HG03066 (cell line): ENCODE data around the gene SLC26A11.
A peak's percentile ranks its signal among the peaks of the same experiment; 100 is the strongest.
"Not testable (repeated sequence)": the region's sequence is repeated elsewhere in the genome, so short reads cannot be mapped to it uniquely, and the experiment has no call there.

Experiments used
- ATAC-seq: cut with Tn5 transposase; IDR thresholded peaks from one replicate; pipeline ENCODE4 v1.9.1; 2021; ENCODE audit warnings: low read depth; ENCODE audit not compliant: unreplicated experiment

SLC26A11 gene

DNA sequence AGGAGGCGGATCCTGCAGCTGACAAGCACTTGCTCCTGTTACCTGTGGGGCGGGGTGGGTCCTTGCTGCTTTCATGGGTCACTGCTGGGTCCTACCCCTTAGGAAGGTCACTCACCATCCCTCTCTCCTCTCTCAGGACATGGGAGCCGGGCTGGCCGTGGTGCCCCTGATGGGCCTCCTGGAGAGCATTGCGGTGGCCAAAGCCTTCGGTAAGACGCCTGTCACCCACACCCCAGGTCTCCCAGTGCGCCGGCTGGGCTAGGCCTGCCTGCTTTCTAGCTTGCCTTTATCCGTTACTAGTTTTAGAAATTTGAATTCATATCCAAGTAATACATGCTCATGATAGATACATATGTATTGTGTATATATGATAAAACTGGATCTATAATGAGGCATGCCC, 17.2 kb downstream of the SLC26A11 start:
- no peak for ATAC-seq

DNA sequence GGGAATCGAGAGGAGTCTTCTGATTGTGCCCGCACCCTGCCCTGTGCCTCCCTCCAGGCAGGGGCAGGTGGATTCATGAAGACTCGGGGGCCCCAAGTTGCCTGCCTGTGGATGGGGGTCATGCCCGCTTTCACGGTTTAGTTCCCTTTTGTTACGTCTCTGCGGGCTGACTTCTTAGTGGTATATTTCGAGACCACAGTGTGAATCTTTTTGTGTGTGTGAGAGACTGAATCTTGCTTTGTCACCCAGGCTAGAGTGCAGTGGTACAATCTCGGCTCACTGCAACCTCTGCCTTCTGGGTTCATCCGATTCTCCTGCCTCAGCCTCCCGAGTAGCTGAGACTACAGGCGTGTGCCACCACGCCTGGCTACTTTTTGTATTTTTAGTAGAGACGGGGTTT, 22.3 kb downstream of the SLC26A11 start:
- ATAC-seq: no peak

DNA sequence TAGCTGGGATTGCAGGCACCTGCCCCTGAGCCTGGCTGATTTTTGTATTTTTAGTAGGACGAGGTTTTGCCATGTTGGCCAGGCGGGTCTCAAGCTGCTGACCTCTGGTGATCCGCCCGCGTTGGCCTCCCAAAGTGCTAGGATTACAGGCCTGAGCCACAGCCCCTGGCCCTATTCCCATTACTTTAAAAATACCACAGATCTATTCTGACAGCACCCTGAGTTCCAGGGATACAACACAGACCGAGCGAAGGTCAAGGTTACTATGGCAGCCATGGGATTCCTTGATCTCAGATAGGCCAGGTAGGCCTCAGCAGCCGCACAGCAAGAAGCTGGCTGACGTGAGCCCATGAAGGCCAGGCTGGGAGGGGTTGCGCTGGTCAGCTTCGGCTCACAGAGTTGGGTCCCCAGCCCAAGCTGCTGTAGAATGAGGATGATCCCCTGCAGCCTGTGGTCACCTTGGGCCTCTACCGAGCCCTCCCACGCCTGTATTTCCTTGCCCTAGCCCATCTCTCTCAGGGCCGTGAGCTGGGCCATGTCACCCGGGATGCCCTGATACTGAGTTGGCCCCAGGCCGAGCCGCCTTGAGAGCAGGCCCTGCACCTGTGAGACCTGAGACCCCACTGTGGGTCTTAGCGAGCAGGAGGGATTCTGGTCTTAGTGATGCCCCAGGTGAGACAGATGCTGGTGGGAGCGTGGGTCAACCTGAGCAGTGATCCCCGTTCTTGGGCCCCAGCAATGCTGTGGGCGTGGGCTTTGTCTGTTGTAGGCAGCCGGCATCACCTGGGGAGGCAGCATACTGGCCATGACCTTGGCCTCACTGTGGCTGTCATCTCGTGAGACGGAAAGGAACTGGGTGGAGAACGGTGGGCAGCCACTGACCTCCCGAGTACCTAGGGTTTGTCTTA, 23.6 kb downstream of the SLC26A11 start:
- no peak for ATAC-seq

DNA sequence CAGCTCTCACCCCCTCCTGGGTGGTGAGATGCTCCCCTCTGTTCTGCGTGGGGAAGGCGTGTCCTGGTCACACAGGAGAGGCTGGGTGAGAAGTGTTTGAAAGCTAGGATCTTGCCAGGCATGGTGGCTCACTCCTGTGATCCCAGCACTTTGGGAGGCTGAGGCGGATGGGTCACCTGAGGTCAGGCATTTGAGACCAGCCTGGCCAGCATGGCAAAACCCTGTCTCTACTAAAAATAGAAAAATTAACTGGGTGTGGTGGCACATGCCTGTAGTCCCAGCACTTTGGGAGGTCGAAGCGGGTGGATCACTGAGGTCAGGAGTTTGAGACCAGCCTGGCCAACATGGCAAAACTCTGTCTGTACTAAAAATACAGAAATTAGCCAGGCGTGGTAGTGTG, 24.2 kb downstream of the SLC26A11 start:
- not testable (repeated sequence) for ATAC-seq

DNA sequence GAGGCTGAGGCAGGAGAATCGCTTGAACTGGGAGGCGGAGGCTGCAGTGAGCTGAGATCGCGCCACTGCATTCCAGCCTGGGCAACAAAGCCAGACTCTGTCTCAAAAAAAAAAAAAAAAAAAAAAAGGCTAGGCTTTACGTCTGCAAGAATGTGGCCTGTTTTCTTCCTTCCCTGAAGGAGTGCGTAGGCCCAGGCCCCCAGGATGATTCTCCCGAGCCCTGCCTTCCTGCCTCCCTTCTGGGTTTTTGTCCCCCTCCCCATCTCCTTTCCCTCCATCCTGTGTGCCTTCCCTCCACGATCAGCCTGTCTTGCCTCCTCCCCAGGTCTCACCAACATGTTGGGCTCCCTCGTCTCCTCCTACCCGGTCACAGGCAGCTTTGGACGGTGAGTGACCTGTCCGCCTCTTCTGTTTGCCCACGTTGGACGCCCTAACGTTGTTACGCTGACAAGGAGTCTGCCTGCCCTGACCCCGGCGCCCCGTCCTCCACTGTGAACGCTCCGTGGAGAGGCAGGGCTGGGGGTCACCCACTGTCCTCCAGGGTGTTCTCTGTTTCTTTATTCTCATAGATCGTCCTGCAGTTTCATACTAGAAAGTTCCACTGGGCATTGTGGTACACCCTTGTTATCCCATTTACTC, 24.8 kb downstream of the SLC26A11 start:
- no peak for ATAC-seq

DNA sequence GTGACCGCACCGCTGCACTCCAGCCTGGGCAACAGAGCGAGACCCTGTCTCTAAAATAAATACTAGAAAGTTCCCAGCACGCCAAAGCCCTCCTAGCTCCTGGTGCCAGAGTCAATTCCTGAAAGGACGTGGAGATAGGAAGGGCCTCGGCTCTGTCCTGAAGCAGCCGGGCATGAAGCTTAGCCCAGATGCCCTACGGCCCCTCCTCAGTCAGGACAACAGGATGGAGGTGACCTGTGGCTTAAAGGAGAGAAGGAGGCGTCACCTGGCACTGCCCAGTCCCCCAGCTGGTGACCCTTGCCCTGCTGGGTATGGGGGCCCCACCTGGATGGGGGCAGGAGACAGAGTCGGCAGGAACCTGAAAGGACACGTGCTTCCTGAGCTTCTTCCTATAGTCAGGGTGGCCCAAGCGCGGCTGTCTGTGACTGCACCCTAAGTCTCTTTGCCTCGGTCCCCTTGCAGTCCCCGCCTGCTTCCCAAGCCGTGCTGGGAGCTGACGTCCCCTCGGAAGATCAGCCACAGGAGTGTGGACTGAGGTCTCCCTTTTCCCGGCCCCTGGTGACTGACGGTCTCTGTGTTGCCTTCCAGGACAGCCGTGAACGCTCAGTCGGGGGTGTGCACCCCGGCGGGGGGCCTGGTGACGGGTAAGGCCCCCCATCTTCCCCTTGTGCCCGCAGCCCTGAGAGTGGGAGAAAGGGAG, 25.5 kb downstream of the SLC26A11 start:
- ATAC-seq: no peak

DNA sequence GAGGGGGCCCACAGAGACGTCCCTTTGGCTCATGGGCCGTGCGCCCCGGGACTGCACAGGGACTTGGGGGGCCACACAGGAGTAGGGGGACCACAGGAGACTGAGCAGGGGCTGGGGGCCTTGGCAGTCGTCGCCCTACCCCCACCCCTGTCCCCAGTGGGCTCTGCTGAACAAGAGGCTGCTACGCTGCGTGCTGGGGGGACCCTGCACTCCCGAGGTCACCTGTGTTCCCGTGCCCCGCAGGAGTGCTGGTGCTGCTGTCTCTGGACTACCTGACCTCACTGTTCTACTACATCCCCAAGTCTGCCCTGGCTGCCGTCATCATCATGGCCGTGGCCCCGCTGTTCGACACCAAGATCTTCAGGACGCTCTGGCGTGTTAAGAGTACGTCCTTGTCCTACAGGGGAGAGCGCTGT, 26.0 kb downstream of the SLC26A11 start:
- no peak for ATAC-seq

DNA sequence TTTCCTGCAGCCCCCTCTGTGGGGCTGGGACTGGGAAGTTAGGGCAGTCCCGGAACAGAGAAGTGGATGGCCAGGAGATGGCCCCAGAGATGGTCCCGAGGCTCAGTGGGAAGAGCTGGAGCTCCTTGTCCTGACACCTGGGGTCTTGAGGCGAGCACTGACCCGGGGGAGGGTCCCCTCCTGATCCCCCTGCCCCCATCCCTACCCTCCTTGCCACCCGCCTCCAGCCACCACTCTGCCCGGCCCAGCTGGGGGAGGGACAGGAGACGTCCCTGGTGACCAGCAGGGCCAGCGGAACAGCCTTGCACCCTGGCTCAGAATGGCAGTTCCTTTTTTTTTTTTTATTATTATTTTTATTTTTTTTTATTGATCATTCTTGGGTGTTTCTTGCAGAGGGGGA, 26.5 kb downstream of the SLC26A11 start:
- no peak for ATAC-seq

DNA sequence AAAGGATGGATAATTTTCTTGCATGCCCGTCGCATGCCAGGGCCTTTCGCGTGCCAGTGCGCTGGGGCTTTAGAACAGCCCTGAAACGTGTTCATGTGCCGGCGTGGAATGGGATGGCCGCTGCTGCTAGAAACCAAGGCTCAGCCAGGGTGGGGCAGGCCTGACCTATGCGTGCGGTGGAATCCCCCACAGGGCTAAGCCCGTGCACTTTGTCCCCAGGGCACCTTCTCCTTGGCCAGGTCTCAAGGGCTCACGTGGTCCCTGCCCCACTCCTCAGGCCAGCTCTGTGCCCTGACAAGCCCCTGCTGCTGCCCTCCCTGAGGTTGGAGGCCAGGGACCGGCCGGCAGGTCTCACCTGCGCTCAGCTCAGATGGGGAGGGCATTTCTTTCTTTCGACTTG, 27.3 kb downstream of the SLC26A11 start:
- ATAC-seq: no peak

DNA sequence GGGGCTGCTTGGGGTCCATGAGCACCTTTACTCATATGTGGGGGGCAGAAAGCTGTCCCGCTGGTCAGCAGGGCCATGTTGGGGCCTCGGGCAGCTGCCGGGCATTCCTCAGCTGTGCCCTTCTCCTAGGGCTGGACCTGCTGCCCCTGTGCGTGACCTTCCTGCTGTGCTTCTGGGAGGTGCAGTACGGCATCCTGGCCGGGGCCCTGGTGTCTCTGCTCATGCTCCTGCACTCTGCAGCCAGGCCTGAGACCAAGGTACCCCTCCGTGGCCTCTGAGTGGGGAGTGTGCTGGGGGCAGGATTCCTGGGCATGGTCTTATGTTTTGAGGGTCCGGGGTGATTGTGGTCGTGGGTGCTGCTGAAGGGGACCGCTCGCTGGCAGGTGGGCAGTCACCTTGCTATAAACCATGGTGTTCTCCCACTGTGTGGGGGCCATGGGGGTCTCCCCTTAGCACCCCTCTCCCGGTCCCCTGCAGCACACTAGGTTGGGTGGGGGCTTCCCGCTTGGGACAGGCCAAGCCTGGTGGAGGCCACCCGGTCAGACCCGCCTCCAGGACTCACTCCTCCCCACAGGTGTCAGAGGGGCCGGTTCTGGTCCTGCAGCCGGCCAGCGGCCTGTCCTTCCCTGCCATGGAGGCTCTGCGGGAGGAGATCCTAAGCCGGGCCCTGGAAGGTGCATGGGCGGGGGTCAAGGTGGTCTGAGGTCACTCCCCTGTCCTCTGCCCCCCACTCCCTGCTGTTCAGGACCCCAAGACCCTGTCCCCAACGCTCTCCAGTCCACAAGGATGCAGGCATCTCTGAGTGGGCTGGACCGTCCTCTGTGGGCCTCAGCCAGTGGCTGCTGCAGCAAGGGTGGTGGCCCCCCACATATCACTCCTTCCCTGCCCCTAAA, 28.0 kb downstream of the SLC26A11 start:
- no peak for ATAC-seq

DNA sequence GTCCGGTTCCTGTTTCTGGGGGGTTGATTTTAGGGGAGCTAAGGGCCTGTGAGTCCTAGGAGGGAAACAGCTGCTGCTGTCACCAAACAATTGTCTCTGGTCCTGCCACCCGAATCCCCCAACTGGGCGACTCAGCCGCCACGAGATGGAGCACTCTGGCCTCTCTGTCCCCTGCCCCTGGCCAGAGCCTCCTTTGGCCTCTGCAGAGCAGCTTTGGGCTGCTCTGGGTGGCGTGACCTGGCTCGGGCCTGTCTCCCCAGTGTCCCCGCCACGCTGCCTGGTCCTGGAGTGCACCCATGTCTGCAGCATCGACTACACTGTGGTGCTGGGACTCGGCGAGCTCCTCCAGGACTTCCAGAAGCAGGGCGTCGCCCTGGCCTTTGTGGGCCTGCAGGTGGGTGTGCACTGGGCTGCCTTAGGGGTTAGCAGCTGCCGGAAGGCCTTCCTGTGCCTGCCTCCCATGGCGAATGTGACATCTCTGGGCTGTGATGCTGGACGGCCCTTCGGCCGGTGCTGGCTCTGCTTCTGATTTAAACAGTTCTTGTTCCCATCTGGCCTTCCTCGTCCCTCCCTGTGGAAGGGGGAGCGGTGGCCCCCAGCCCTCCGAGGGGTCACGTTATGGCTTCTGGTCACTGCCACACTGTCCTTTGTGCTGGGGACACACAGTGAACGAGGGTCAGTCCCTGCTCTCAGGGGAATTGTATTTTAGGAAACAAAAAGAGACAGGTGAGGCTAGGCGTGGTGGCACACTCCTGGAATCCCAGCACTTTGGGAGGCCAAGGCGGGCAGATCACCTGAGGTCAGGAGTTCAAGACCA, 28.9 kb downstream of the SLC26A11 start:
- ATAC-seq: no peak

DNA sequence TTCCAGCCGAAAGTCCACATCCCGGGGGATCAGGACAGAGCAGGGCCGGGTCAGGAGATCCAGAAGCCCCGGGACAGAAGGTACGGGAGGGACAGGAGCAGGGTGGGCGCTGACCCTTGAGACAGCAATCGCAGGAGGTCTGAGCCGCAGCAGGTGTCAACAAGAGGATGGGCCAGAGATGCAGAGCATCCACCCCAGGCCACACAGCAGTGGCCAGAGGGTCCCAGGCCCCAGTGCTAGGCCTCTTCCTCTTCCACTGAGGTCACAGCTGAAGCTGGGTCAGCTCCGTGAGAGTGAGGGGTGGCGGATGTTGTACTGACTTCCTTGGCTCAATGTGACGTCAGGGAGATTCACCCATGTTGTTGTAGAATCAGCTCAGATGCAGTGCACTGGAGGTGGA, 31.7 kb downstream of the SLC26A11 start:
- no peak for ATAC-seq

DNA sequence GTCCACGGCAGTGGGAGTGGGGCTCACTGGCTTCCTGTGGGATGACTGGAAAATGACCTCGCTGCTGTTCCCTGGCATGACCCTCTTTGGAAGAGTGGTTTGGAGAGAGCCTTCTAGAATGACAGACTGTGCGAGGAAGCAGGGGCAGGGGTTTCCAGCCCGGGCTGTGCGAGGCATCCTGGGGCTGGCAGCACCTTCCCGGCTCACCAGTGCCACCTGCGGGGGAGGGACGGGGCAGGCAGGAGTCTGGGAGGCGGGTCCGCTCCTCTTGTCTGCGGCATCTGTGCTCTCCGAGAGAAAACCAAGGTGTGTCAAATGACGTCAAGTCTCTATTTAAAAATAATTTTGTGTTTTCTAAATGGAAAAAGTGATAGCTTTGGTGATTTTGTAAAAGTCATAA, 32.6 kb downstream of the SLC26A11 start:
- no peak for ATAC-seq

DNA sequence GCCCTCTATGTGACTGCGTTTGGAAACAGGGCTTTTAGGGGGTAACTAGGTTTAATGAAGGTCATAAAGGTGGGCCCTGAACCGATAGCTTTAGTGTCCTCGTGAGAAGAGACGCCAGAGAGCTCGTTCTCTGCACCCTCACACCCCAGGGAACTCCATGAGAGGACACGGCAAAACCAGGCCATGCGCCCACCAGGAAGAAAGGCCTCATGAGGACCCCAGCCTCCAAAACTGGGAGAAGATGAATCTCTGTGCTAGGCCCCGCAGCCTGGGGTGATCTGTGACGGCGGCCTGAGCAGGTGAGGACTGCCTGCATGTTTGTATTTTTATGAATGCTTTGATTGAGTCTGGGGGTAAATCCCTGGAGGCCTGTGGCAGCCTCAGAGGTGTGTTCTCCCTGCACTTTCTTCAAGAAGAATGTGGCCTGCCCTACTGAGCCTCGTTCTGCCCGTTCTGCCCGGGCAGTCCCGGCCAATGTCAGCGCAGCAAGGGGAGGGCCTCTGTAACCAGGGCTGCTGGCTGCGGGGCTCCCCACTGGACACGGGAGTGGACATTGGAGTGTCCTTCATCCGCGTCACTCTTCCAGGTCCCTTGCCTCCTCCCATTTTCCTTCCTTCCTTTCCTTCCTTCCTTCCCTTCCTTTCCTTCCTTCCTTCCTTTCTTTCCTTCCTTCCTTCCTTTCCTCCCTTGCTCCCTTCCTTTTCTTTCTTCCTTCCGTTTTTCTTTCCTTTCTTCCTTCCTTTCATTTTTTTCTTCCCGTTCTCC, 33.6 kb downstream of the SLC26A11 start:
- no peak for ATAC-seq

DNA sequence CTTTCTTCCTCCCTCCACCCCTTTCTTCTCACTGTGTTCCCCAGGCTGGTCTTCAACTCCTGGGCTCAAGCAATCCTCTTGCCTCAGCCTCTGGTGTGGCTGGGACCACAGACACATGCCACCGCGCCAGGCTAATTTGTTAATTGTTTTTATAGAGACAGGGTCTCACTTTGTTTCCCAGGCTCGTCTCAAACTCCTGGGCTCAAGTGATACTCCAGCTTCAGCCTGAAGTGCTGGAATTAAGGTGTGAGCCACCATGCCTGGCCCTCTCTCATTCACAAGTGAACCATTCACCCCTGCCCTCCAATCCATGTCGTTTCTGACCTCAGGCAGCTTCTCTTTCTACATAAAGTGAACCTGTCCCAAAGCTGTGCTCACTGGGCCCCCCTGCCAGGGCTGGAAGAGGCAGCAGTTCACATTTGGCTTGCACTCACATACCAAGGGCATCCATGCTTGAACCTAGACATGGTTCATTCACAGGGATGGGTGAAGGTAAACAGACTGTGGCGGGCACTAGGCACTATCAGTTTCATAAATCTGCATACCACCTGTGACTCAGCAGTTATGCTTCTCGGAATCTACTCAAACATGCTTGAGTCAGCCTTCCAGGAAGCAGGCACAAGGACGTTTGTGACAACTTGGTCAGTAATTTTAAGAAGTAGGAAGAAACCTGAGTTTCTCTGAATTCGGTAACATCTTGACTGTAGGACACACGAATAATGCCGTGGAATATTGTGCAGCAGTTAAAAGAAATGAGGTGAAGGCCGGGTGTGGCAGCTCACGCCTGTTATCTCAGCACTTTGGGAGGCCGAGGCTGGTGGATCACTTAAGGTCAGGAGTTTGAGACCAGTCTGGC, 34.4 kb downstream of the SLC26A11 start:
- peak; percentile 58 for ATAC-seq

DNA sequence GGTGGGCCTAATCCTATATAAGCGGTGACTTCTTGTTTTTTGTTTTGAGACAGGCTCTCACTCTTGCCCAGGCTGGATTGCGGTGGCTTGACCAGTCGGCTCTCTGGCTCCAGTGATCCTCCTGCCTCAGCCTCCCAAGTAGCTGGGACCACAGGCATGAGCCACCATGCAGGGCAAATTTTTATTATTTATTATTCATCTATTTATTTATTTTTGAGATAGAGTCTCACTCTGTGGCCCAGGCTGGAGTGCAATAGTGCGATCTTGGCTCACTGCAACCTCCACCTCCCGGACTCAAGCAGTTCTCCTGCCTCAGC, 35.8 kb downstream of the SLC26A11 start:
- no peak for ATAC-seq

DNA sequence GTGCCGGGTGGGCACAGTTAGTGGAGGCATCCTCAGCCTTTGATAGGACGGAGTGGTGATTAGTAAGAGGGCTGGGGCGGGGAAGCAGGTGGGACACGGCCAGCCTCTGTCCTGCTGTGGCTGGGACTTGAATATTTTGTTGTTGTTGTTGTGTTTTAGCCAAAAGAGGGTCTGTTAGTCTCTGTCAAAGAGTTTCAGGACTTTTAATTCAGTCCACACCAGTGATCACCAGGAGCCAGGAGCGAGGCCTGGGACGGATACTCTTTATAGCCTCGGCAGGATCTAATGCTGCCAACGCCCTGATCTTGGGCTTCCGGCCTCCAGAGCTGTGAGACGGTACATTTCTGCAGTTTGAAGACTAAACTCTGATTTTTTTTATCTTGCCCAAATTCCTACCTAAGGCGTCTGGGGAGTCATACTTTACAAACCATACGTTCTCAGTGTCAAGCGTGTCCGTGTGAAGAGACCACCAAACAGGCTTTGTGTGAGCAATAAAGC, 37.5 kb downstream of the SLC26A11 start:
- ATAC-seq: no peak

DNA sequence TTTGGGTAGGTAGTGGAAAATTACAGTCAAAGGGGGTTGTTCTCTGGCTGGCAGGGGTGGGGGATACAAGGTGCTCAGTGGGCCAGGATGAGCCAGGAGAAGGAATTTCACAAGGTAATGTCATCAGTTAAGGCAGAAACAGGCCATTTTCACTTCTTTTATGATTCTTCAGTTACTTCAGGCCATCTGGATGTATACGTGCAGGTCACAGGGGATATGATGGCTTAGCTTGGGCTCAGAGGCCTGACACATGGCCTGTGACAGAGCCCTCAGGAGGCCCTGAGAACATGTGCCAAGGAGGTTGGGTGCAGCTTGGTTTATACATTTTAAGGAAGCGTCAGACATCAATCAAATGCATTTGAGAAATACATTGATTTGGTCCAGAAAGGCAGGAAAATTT, 38.1 kb downstream of the SLC26A11 start:
- ATAC-seq: not testable (repeated sequence)
